GM12874 (cell line): ENCODE results near the gene ARHGEF9.

Source experiments
- CTCF ChIP-seq: IDR thresholded peaks from 2 replicates; pipeline ENCODE4 v1.5.1; 2011; ENCODE audit warnings: low read depth, mild to moderate bottlenecking, control low read depth, low read length, moderate library complexity; ENCODE audit not compliant: insufficient read depth

The ARHGEF9 gene

GRCh38 chrX:63585936-63586335 lies 199.1 kb downstream of the ARHGEF9 start:
- TF ChIP-seq CTCF: no peak
